ENCODE results near the gene VEGFA. TPM values are rescaled to one million over a fixed set of nuclear protein-coding genes. Genes with fewer than 3 reads are reported as not detected.

Gene VEGFA
- polyA plus RNA-seq, 2 of the 4 experiments (the other 2 are of a cell fraction), result 35.8 to 83.7 TPM

- POLR2A ChIA-PET, result no interaction called here
- H3K9me3 ChIP-seq, result no peaks in the 10 kb centered on the region
- ATAC-seq, result no peak
- no peak overlapping the region for H3K4me3 ChIP-seq
- no peak overlapping the region for H3K4me2 ChIP-seq
- peaks cover 12% of the 10 kb centered on the region; the same call in 2 of the 3 replicates for H3K4me1 ChIP-seq
- FAIRE-seq, result no peak
- DNase-seq (ENCODE audit: low read depth in 1 of 2, low spot score in 1 of 2), result no peak
- no peak overlapping the region for H3K27ac ChIP-seq
- TF ChIP-seq NR3C1 (IDR thresholded peaks at IDR 0.05) (no peak), KDM5A (IDR thresholded peaks at IDR 0.05) (no peak), POLR2A (IDR thresholded peaks at IDR 0.05; ENCODE audit: low read length) (no peak), KDM1A (IDR thresholded peaks at IDR 0.05; ENCODE audit: low read depth) (no peak)
- WGBS (ENCODE audit: missing lambda C conversion rate), result 84% methylated on average over 15 of the region's 15 CpGs
- CTCF ChIA-PET, result interaction anchor here (0.6 to 1.2 kb wide), 2 partner anchors 33 to 338 kb away, joined by 3 read pairs; no protein-coding TSS in a partner anchor
These were observed 32.5 kb upstream of the VEGFA start for GRCh38 chr6:43737272-43738081.

GRCh38 chr6:43738267-43738676 lies 31.7 kb upstream of the VEGFA start:
- WGBS (ENCODE audit: missing lambda C conversion rate), result 76% methylated on average over 3 of the region's 3 CpGs
- TF ChIP-seq KDM1A (IDR thresholded peaks at IDR 0.05; ENCODE audit: low read depth), result no peak
- TF ChIP-seq CEBPB (IDR thresholded peaks at IDR 0.05), result no peak
- TF ChIP-seq ZSCAN20 (CRISPR knock-in tag; IDR thresholded peaks at IDR 0.05), result no peak
- TF ChIP-seq ZFP36 (IDR thresholded peaks at IDR 0.05; ENCODE audit: borderline replicate concordance, partially characterized antibody), result no peak
- TF ChIP-seq NPAS2 (CRISPR knock-in tag; IDR thresholded peaks at IDR 0.05; ENCODE audit: borderline replicate concordance), result no peak
- no peak for TF ChIP-seq ZC3H11A (IDR thresholded peaks at IDR 0.05)
- TF ChIP-seq CBX8 (IDR thresholded peaks at IDR 0.05), result no peak
- TF ChIP-seq BCL3 (IDR thresholded peaks at IDR 0.05), result no peak
- POLR2A ChIA-PET, result no interaction called here
- no peak for ATAC-seq
- Histone ChIP-seq H3K27ac (no peak overlapping the region), H3K9me3 (no peaks in the 10 kb centered on the region), H3K4me3 (no peak overlapping the region), H3K4me2 (no peak overlapping the region), H3K4me1 (peaks cover 12% of the 10 kb centered on the region; the same call in 2 of the 3 replicates)
- CTCF ChIA-PET, result interaction anchor here (0.6 to 1.2 kb wide), 2 partner anchors 34 to 337 kb away, joined by 3 read pairs; no protein-coding TSS in a partner anchor
- DNase-seq (ENCODE audit: low read depth in 1 of 2, low spot score in 1 of 2), result no peak
- no peak for FAIRE-seq

- Histone ChIP-seq H3K9me3 (no peaks in the 10 kb centered on the region), H3K27ac (peak overlapping the region in 1 of 2 experiments; percentile 30; a peak in 1 of 6 replicates), H3K4me3 (no peak overlapping the region), H3K4me2 (no peak overlapping the region), H3K4me1 (peaks cover 12% of the 10 kb centered on the region; the same call in 2 of the 3 replicates)
- CTCF ChIA-PET, result interaction anchor here (1.3 to 2.1 kb wide), 3 partner anchors 30 to 340 kb away, joined by 3 to 7 read pairs (median 4); no protein-coding TSS in a partner anchor
- no peak for FAIRE-seq
- WGBS (ENCODE audit: missing lambda C conversion rate), result 84% methylated on average over 11 of the region's 11 CpGs
- no peak for ATAC-seq
- TF ChIP-seq HDAC2 (IDR thresholded peaks at IDR 0.05), result 0 out of 2 replicates have a peak, but pooled peaks have one; percentile 34
- no peak for TF ChIP-seq RFX5 (IDR thresholded peaks at IDR 0.05)
- TF ChIP-seq E2F6 (IDR thresholded peaks at IDR 0.05; ENCODE audit: borderline replicate concordance, low read depth), result no peak
- no peak for TF ChIP-seq TFCP2L1 (CRISPR knock-in tag; IDR thresholded peaks at IDR 0.05)
- TF ChIP-seq ZFP36 (IDR thresholded peaks at IDR 0.05; ENCODE audit: borderline replicate concordance, partially characterized antibody), result peak; percentile 22
- TF ChIP-seq SREBF2 (IDR thresholded peaks at IDR 0.05), result no peak
- TF ChIP-seq HOXA7 (CRISPR knock-in tag; IDR thresholded peaks at IDR 0.05), result no peak
- DNase-seq (ENCODE audit: low read depth in 1 of 2, low spot score in 1 of 2), result peak in 1 of 2 experiments; percentile 21
- POLR2A ChIA-PET, result no interaction called here
These were observed 31.0 kb upstream of the VEGFA start for GRCh38 chr6:43738877-43739641.

All from A549 (cell line).